HG02623 (cell line): Measurements from ENCODE around the gene PIGZ.

Experiments
- ATAC-seq: cut with Tn5 transposase; IDR thresholded peaks from one replicate; pipeline ENCODE4 v1.9.1; 2021; ENCODE audit warnings: moderate library complexity; ENCODE audit not compliant: unreplicated experiment

The PIGZ gene

GRCh38 chr3:196916995-196917394 lies 51.6 kb downstream of the PIGZ start:
- no peak for ATAC-seq

GRCh38 chr3:196916221-196916620 lies 52.4 kb downstream of the PIGZ start:
- no peak for ATAC-seq

- no peak for ATAC-seq
Observed at GRCh38 chr3:196915375-196915774, 53.3 kb downstream of the PIGZ start.

- no peak for ATAC-seq
Observed at GRCh38 chr3:196914866-196915265, 53.8 kb downstream of the PIGZ start.

- ATAC-seq: no peak
Observed at GRCh38 chr3:196903740-196904139, 64.9 kb downstream of the PIGZ start.

DNA sequence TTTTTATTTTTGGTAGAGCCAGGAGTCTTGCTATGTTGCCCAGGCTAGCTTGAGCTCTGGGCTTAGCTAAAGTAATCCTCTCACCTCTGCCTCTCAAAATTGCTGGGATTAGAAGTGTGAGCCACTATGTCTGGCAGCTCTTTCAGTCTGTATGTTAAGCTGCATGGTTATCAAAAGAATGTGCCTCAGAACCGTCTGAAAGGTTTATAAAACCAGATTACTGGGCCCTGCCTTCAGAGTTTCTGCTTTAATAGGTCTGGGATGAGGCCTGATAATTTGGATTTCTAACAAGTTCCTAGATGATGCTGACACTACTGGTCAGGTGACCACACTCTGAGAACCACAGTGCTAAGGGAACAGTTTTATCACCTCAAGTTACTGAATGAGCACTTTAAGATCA lies 66.3 kb downstream of the PIGZ start:
- no peak for ATAC-seq

DNA sequence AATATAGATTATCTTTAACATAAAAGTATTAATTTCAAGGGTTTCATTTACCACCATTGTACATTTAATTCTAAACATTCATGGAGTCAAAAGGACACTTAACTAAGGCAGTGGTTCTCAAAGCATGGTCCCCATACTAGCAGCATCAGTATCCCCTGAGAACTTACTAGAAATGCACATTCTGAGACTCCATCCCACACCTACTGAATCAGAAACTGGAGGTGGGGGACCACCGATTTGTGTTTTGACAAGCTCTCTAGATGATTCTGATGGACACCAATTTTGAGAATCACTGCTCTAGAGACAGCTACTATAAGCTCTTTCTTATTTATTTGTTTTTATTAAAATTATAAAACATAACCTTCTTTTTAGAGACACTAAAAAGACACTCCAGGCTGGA lies 66.9 kb downstream of the PIGZ start:
- ATAC-seq: no peak
